Activated CD8-positive, alpha-beta T cell treated with anti-CD3 and anti-CD28 coated beads, Interleukin-2, amount 10 ng/mL, durations not matched to agents 7 days and 5 days (primary cell): ENCODE measurements around the gene BAG5. TPM values are rescaled to one million over a fixed set of nuclear protein-coding genes. Genes with fewer than 3 reads are reported as not detected.

Experiments
- ATAC-seq: fragments of 150-1000 bp; cut with Tn5 transposase; one replicate; pipeline ENCODE4 v1.10.0; 2021; ENCODE audit warnings: moderate library complexity
- CTCF ChIA-PET: fragments of 350-600 bp; sonication (Branson Sonifier 250); formaldehyde crosslinking; loops from one replicate; lab custom pipeline; 2021; ENCODE audit warnings: antibody characterized with exemption; lab: Charles Lee
- POLR2A ChIA-PET: fragments of 350-600 bp; sonication (Branson Sonifier 250); formaldehyde crosslinking; loops from one replicate; lab custom pipeline; 2021; ENCODE audit warnings: antibody characterized with exemption; lab: Charles Lee
- DNase-seq: peaks from one replicate; pipeline ENCODE4 v3.0.0-alpha.2; 2020
- H3K27ac Mint-ChIP-seq: one replicate; pipeline ENCODE4 v1.8.0; 2021; ENCODE audit warnings: mild to moderate bottlenecking, mixed read lengths
- H3K27me3 Mint-ChIP-seq: one replicate; pipeline ENCODE4 v1.8.0; 2021; ENCODE audit warnings: low read depth, mixed read lengths
- H3K36me3 Mint-ChIP-seq: one replicate; pipeline ENCODE4 v1.8.0; 2021; ENCODE audit warnings: low read depth, mixed read lengths
- H3K4me1 Mint-ChIP-seq: one replicate; pipeline ENCODE4 v1.8.0; 2021; ENCODE audit warnings: low read depth, mixed read lengths
- H3K4me3 Mint-ChIP-seq: one replicate; pipeline ENCODE4 v1.8.0; 2021; ENCODE audit warnings: mild to moderate bottlenecking, mixed read lengths
- H3K9me3 Mint-ChIP-seq: one replicate; pipeline ENCODE4 v1.8.0; 2022; ENCODE audit warnings: mixed read lengths; ENCODE audit not compliant: insufficient read depth
- total RNA-seq, 2 experiments: library from RNA; stranded (reverse); gene quantifications; one replicate each; pipeline ENCODE4 v1.2.3, GENCODE V29; 2021

BAG5 gene
- total RNA-seq, 2 experiments from 2014 or later: 31.1 to 33.2 TPM

DNA sequence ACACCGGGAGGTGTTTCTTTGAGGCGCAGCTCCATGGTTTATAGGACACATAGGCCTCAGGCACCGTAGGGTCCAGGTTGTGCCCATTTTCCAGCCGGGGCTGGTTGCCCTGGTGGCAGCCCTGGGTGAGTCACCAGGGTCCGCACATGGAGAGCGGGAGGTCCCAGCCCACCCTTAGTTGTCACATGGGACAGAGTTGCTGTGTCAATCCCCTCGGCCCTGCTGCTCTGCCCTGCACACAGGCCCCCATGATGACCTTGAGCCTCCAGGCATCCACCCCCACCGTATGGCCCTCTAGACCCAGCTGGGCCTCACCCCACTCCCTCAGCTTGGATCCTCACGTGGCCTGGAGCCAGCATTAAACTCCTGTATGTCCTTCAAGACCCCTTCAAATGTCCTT lies 25.8 kb downstream of the BAG5 start:
- Mint-ChIP-seq H3K4me1 (peaks cover under 1% of the 10 kb centered on the region), H3K27ac (no peak overlapping the region), H3K27me3 (no peaks in the 10 kb centered on the region), H3K4me3 (no peak overlapping the region), H3K36me3 (no peaks in the 10 kb centered on the region), H3K9me3 (no peaks in the 10 kb centered on the region)
- no peak for DNase-seq
- ATAC-seq: no peak
- ChIA-PET POLR2A (no interaction called here), CTCF (interaction anchor here (1.0 kb wide), 1 partner anchor 18 kb away, joined by 3 read pairs; no protein-coding TSS in a partner anchor)

DNA sequence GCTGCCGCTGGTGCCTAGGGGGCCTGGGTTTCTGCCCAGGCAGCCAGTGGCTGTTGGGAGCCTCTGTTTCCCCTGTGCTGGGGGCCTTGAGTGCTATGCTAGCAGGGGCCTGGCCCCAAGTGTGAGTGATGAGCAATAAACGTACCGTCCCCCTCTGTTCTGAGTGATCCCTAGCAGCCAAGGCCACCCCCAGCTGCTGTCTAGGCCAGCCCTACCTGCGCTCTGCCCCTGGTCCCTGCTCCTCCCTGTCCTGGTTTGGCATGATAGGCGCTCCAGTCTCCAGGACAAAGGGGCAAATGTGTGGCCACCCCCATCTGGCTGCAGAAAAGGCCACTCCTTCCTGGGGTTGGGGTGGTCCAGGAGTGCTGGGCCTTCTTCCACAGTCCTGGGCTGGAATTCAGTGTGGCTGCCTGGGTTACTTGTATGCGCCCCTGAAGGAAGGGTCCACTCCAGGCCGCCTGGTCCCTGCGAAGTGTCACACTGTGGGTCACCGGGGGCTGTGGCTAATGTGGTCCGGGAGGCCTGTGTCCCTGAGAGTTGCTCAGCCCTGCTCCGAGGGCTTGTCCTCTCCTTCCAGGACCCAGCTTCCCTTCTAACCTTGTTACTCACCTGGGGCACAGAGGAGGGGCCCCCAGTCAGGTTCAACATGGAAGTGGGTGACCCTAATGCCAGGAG lies 26.4 kb downstream of the BAG5 start:
- no peak for ATAC-seq
- ChIA-PET CTCF (no interaction called here), POLR2A (no interaction called here)
- Mint-ChIP-seq H3K36me3 (no peaks in the 10 kb centered on the region), H3K27me3 (no peaks in the 10 kb centered on the region), H3K4me1 (peaks cover 6% of the 10 kb centered on the region), H3K9me3 (no peaks in the 10 kb centered on the region), H3K4me3 (no peak overlapping the region), H3K27ac (no peak overlapping the region)
- no peak for DNase-seq

DNA sequence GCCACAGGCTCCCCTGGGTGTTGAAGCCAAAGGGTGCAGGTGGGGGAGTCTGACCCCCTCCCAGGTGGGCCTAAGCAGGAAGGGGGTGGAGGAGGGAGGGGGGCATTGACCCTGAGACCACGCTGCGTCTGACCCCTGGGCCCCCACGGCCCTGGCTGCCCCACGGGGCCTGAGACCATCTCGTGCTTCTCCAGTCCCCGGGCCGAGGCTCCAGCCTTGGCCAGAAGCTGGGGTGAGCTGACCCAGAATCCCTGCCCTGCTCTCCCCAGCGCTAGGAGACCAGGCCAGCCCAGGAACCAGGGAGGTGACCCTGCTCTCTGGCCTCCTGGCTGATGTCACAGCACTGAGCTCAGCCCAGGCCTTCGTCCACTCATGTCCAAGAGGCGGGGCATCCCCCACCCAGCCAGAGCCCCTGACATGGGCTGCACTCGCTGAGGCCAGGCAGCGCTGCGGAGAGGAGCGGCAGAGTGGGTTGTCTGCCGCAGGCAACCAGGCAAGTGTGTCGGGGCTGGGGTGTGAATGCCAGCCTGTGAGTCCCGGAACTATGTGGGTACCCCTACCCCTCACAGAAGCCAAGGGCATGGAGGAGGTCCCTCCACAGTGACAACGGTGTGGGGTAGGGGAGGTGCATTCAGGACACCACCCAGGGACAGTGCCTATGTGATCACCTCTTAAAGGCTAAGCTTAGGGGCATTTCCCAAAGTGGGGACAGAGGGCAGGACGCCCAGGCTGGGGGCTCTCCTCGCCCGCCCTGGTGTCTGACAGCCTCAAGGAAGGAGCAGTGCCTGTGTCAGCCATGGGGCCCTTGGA lies 27.2 kb downstream of the BAG5 start:
- Mint-ChIP-seq H3K4me3 (no peak overlapping the region), H3K27me3 (no peaks in the 10 kb centered on the region), H3K36me3 (no peaks in the 10 kb centered on the region), H3K9me3 (no peaks in the 10 kb centered on the region), H3K27ac (no peak overlapping the region), H3K4me1 (peaks cover 12% of the 10 kb centered on the region)
- no peak for DNase-seq
- no peak for ATAC-seq
- ChIA-PET POLR2A (interaction anchor here (0.6 kb wide), 1 partner anchor 368 kb away, joined by 3 read pairs; no protein-coding TSS in a partner anchor), CTCF (no interaction called here)

DNA sequence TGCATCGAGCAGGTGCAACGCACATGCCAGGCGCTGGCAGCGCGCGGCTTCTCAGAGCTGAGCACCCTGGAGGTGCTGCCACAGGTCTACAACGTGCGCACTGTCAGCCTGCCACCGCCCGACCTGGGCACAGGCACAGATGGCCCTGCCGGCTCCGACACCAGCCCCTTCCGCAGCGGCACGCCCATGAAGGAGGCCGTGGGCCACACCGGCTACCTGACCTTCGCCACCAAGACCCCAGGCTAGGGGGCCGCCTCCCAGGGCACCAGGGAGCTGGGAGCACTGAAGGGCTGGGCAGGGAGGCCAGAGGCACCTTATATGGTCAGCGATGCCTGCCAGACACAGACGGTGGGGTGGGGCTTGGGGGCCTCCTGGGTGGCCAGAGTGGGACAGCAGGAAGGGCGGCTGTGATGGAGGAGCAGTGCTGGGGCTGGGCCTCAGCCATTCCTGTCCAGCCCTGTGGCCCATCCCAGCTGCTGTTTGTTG lies 27.8 kb downstream of the BAG5 start:
- Mint-ChIP-seq H3K9me3 (no peaks in the 10 kb centered on the region), H3K4me3 (no peak overlapping the region), H3K36me3 (peaks cover under 1% of the 10 kb centered on the region), H3K27me3 (no peaks in the 10 kb centered on the region), H3K27ac (no peak overlapping the region), H3K4me1 (peaks cover 19% of the 10 kb centered on the region)
- DNase-seq: no peak
- POLR2A ChIA-PET: interaction anchor here (0.6 kb wide), 2 partner anchors 368 to 1997 kb away, joined by 3 read pairs; no protein-coding TSS in a partner anchor
- no peak for ATAC-seq
- CTCF ChIA-PET: no interaction called here

DNA sequence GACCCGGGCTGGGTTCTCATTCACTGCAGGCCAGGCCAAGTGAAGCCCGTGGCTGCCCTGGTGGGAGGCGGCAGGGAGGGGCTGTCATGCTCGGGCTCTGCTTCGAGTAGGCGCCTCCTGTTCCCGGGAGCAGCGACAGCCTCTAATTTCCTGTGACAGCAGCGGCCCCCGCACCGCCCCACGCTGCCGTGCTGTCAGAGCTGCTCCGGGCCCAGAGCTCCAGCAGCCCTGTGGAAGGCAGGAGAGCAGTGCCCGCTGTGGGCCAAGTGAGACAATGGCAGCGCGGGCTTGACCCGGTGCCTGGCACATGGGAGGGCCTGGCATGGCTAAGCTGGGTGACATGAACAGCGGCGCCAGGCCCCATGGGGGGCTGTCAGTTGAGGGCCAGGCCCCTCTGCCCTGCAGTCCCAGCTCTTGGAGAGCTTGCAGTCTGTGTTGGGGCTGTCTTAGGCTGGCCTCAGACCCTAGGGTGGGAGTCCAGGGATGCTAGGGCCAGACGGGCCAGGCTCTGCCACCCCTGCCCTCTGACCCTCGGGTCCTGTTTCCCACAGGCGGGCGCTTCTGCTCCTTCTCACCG lies 28.4 kb downstream of the BAG5 start:
- Mint-ChIP-seq H3K27ac (no peak overlapping the region), H3K36me3 (peaks cover 3% of the 10 kb centered on the region), H3K4me1 (peaks cover 22% of the 10 kb centered on the region), H3K9me3 (no peaks in the 10 kb centered on the region), H3K4me3 (no peak overlapping the region), H3K27me3 (no peaks in the 10 kb centered on the region)
- ChIA-PET CTCF (no interaction called here), POLR2A (interaction anchor here (0.6 kb wide), 1 partner anchor 1996 kb away, joined by 3 read pairs; no protein-coding TSS in a partner anchor)
- DNase-seq (no peak), ATAC-seq (no peak)

DNA sequence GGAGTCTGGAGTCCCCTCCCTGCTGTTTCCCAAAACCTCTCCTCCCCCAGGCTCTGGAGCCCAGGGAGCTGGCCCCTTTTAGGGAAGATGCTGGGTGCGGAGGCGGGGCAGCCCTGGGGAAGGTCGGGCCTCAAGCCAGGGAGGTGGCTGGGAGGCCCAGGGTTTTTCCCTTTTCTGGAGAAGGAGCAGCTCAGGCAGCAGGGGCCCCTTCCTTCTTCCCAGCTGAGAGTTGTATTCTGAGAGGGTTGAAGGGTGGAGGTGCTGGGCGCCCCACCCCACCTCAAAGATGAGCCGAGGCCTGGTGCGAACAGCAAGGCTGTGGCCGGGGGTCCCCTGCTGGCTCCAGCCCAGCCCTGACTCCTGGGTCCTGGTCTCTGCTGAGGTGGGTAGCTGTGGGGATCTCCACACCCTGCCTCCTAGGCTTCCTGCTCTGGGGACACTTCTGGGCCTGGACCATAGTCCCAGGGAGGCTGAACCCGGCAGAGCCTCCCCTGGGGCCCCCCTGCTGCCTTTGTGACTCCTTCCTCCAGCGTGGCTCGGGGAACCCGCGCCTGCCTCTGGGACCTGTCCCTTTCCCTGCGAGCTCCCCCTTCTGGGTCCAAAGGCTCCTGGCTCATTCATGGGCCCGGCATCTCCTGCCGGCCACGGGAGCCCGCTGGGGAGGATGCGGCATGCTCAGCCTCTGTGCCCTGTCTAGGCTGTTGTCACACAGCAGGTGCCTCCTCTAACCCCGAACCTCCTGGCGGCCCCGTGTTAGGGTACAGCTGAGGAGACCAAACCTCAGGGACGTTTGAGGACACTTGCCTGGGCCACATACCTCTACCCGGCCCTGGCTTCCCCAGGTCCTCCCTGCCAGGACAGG lies 29.1 kb downstream of the BAG5 start:
- ATAC-seq: no peak
- POLR2A ChIA-PET: interaction anchor here (1.5 kb wide), 1 partner anchor 29 kb away, joined by 4 read pairs; the partner anchor contains the start of gene BAG5
- CTCF ChIA-PET: no interaction called here
- Mint-ChIP-seq H3K36me3 (peaks cover 3% of the 10 kb centered on the region), H3K27me3 (no peaks in the 10 kb centered on the region), H3K4me3 (no peak overlapping the region), H3K9me3 (no peaks in the 10 kb centered on the region), H3K27ac (peak overlapping the region; percentile 15), H3K4me1 (peaks cover 24% of the 10 kb centered on the region)
- DNase-seq: no peak

DNA sequence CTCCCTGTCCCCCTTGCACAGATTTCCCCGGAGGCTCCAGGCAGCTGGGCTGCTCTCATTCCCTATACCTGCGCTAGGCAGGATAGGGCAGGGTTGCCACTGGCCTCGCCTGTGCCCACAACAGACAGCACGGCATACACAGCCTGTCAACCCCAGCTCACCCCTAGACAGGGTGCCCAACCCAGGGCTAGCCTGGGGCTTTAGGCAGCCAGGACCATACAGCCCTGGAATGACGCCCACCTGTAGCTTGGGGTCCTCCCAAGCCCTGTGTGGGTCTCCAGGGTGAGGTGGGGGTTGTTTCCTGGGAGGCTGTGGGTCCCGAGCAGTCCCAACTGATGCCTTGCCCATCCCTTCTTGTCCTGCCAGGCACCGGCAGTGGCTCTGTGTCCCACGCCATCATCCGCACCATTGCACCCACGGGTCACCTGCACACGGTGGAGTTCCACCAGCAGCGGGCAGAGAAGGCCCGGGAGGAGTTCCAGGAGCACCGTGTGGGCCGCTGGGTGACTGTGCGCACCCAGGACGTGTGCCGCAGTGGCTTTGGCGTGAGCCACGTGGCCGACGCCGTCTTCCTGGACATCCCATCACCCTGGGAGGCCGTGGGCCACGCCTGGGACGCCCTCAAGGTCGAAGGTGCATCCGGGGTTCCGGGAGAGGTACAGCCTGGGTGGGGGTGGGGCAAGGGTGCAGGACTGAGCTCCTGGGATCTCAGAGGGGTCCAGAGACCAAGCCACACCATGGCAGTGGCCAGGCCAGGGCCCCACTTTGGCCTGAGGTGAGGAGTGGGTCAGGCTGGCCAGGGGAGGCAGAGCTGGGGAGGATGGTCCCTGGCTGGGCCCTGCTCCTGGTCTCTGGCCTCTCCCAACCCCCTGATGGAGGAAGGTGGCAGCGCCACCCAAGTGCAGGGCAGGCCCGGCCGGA lies 30.0 kb downstream of the BAG5 start:
- no peaks in the 10 kb centered on the region for H3K27me3 Mint-ChIP-seq
- no peak for ATAC-seq
- POLR2A ChIA-PET: interaction anchor here (1.5 kb wide), 1 partner anchor 29 kb away, joined by 4 read pairs; the partner anchor contains the start of gene BAG5
- peaks cover 30% of the 10 kb centered on the region for H3K4me1 Mint-ChIP-seq
- DNase-seq: no peak
- peaks cover 3% of the 10 kb centered on the region for H3K36me3 Mint-ChIP-seq
- CTCF ChIA-PET: no interaction called here
- H3K9me3 Mint-ChIP-seq: no peaks in the 10 kb centered on the region
- H3K27ac Mint-ChIP-seq: no peak overlapping the region
- no peak overlapping the region for H3K4me3 Mint-ChIP-seq

DNA sequence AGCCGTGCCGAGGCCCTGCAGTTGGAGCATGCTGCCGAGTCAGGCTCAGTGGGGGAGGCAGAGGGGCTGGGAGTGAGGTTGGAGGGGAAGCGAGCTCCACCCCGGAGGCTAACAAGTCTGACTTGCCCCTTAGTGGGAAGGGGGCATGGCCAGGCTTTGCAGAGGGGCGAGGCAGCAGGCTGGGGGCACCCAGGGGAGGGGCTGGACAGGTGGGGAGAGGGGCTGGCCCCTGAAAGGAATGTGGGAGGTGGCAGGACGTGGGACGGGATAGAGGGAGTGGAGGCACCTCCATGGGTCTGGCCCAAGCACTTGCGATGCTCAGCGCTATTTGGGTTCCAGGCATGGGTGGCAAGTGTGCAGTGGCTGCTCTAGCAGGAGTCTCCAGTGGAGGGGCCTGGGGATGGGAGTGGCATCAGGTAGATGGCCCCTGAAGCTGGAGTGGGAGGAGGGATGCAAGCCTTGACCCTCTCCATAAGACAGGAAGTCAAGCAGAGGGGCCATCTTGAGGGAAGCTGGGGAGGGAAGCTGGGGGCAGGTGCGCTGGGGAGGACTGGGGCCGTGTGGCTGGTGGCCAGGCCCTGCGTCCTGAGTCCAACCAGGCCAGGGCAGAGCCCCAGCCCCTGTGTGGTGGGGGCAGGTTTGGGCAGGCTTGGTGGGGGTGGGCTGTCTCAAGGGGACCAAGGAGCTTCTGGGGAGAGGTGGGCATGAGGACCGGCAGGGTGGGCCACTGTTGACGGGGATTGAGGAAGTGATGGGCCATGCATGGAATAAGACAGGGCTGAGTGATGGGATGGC lies 30.8 kb downstream of the BAG5 start:
- no peak for ATAC-seq
- no peak for DNase-seq
- ChIA-PET POLR2A (interaction anchor here (4.1 kb wide), 1 partner anchor 30 kb away, joined by 16 read pairs; the partner anchor contains the start of genes BAG5 and COA8), CTCF (no interaction called here)
- peaks cover 38% of the 10 kb centered on the region for H3K4me1 Mint-ChIP-seq
- no peak overlapping the region for H3K4me3 Mint-ChIP-seq
- H3K9me3 Mint-ChIP-seq: no peaks in the 10 kb centered on the region
- peak overlapping the region; percentile 61 for H3K27ac Mint-ChIP-seq
- H3K36me3 Mint-ChIP-seq: peaks cover 3% of the 10 kb centered on the region
- H3K27me3 Mint-ChIP-seq: no peaks in the 10 kb centered on the region

DNA sequence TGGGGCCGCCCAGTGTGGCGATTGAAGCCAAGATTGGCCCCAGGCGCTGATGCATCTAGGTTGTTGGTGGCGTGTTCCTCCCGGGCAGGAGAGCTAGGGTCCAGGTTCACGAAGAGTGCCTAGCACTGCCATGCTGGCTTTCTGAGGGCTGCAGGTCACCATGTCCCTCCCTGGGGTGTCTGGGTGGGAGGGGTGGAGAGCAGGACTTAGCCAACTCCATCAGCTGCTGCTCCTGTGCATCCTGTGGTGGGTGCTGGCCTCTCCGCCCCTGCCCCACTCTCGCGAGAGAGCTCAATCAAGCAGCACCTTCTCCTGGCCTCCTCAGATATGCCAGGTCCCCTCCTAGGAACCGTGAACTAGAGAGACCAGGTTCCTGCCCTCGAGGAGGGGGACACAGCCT lies 31.6 kb downstream of the BAG5 start:
- H3K36me3 Mint-ChIP-seq: peaks cover 3% of the 10 kb centered on the region
- POLR2A ChIA-PET: interaction anchor here (4.1 kb wide), 1 partner anchor 31 kb away, joined by 16 read pairs; the partner anchor contains the start of genes BAG5 and COA8
- H3K27me3 Mint-ChIP-seq: no peaks in the 10 kb centered on the region
- ATAC-seq: no peak
- CTCF ChIA-PET: no interaction called here
- H3K4me1 Mint-ChIP-seq: peaks cover 44% of the 10 kb centered on the region
- H3K4me3 Mint-ChIP-seq: no peak overlapping the region
- DNase-seq: no peak
- H3K9me3 Mint-ChIP-seq: no peaks in the 10 kb centered on the region
- H3K27ac Mint-ChIP-seq: peak overlapping the region; percentile 61
